ENCODE measurements around the gene RPP25. TPM values are rescaled to one million over a fixed set of nuclear protein-coding genes. Genes with fewer than 3 reads are reported as not detected.

Gene RPP25
- polyA plus RNA-seq, 2 of the 4 experiments (the other 2 are of a cell fraction), result 8.8 to 13.7 TPM

GRCh38 chr15:74954515-74954914 lies 2.1 kb downstream of the RPP25 start:
- no peak for ATAC-seq
- Histone ChIP-seq H3K9me3 (no peaks in the 10 kb centered on the region), H3K27ac (peak overlapping the region in 1 of 2 experiments; percentile 38; a peak in 1 of 6 replicates), H3K4me1 (peaks cover 43% of the 10 kb centered on the region), H3K4me2 (peak overlapping the region; percentile 78), H3K4me3 (no peak overlapping the region)
- TF ChIP-seq SMC3 (IDR thresholded peaks at IDR 0.05) (no peak), KDM5A (IDR thresholded peaks at IDR 0.05) (no peak), TFCP2L1 (CRISPR knock-in tag; IDR thresholded peaks at IDR 0.05) (no peak), ZC3H11A (IDR thresholded peaks at IDR 0.05) (no peak), MAZ (IDR thresholded peaks at IDR 0.05; ENCODE audit: borderline replicate concordance, low read depth, low read length) (no peak), JUNB (IDR thresholded peaks at IDR 0.05) (no peak), E2F6 (IDR thresholded peaks at IDR 0.05; ENCODE audit: borderline replicate concordance, low read depth) (no peak), HES2 (IDR thresholded peaks at IDR 0.05) (no peak), GATA3 (IDR thresholded peaks at IDR 0.05; ENCODE audit: borderline replicate concordance) (no peak), SREBF2 (IDR thresholded peaks at IDR 0.05) (no peak), PHF8 (IDR thresholded peaks at IDR 0.05; ENCODE audit: borderline replicate concordance, low read depth) (no peak), EHF (CRISPR knock-in tag; IDR thresholded peaks at IDR 0.05) (no peak), ESRRA (IDR thresholded peaks at IDR 0.05; ENCODE audit: borderline replicate concordance, low read length) (no peak), RNF2 (IDR thresholded peaks at IDR 0.05; ENCODE audit: borderline replicate concordance, low read depth) (no peak), FOSL2 (IDR thresholded peaks at IDR 0.05) (no peak), FOSL2 (CRISPR knock-in tag; IDR thresholded peaks at IDR 0.05) (no peak), POLR2AphosphoS2 (conservative IDR thresholded peaks at IDR 0.05; ENCODE audit: low read length) (no peak), REST (IDR thresholded peaks at IDR 0.05) (no peak)
- no peak for FAIRE-seq
- ChIA-PET POLR2A (interaction anchor here (0.6 to 1.5 kb wide), 3 partner anchors 17 to 69 kb away, joined by 5 to 7 read pairs (median 6); partner anchors contain the start of genes COX5A and SCAMP5), CTCF (interaction anchor here (0.7 to 10.3 kb wide), 15 partner anchors 10 to 354 kb away, joined by 3 to 107 read pairs (median 4); no protein-coding TSS in a partner anchor)
- no peak for DNase-seq (ENCODE audit: low read depth in 1 of 2, low spot score in 1 of 2)

- 70% methylated on average over 3 of the region's 3 CpGs for WGBS (ENCODE audit: missing lambda C conversion rate)
- CTCF ChIA-PET, result interaction anchor here (0.6 to 10.3 kb wide), 52 partner anchors 9 to 396 kb away, joined by 3 to 107 read pairs (median 6); partner anchors contain the start of genes COX5A, FAM219B, NEIL1 and RPP25
- POLR2A ChIA-PET, result interaction anchor here (0.6 to 2.2 kb wide), 3 partner anchors 13 to 61 kb away, joined by 3 to 16 read pairs (median 4); partner anchors contain the start of genes COX5A, FAM219B and MPI
- Histone ChIP-seq H3K4me1 (peaks cover 27% of the 10 kb centered on the region; the same call in 2 of the 3 replicates), H3K4me2 (no peak overlapping the region), H3K27ac (no peak overlapping the region), H3K4me3 (no peak overlapping the region), H3K9me3 (no peaks in the 10 kb centered on the region)
- DNase-seq (ENCODE audit: low read depth in 1 of 2, low spot score in 1 of 2), result no peak
- FAIRE-seq, result no peak
- no peak for TF ChIP-seq FOSB (CRISPR knock-in tag; IDR thresholded peaks at IDR 0.05)
- no peak for TF ChIP-seq GATA3 (IDR thresholded peaks at IDR 0.05; ENCODE audit: borderline replicate concordance)
- no peak for TF ChIP-seq HMGXB4 (CRISPR knock-in tag; IDR thresholded peaks at IDR 0.05; ENCODE audit: borderline replicate concordance)
- no peak for TF ChIP-seq PBX3 (IDR thresholded peaks at IDR 0.05)
- TF ChIP-seq BCL3 (IDR thresholded peaks at IDR 0.05), result no peak
- TF ChIP-seq MAZ (IDR thresholded peaks at IDR 0.05; ENCODE audit: borderline replicate concordance, low read depth, low read length), result no peak
- ATAC-seq, result peak; percentile 32 to 51
Observed at GRCh38 chr15:74951006-74951405, 5.6 kb downstream of the RPP25 start.
